ENCODE measurements around the gene IL37.

The IL37 gene

DNA sequence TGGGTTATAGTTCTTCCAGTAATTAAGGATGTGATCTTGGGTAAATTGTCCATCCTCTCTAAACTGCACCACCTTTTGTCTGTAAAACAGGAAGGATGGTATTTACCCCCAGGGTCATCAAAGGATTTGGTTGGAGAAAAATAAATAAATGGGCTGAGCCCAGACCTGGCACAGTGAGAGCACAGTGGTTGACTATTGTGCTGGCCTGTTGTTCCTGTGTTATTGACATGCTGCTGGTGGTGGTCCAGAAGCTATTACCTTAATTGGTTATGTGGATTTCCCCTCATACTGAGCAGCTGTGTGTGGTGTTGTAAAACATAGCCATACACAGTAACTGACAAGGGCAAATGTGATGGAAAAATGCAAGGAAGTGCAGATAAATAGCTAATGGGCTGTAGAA is 746 bp upstream of the IL37 start:
- Histone ChIP-seq H3K27me3 (ENCODE audit: control insufficient read depth in 1 of 2, insufficient read depth in 2 of 2, low read length in 2 of 2) (peaks cover 0 to 2% of the 10 kb centered on the region in 2 donors), H3K36me3 (ENCODE audit: control insufficient read depth in 2 of 2, insufficient read depth in 2 of 2, low read length in 2 of 2) (no peaks in the 10 kb centered on the region), H3K4me3 (ENCODE audit: low read length in 2 of 2) (no peak overlapping the region), H3K27ac (ENCODE audit: low read length) (no peak overlapping the region), H3K4me1 (ENCODE audit: control insufficient read depth, insufficient read depth, low read length) (no peaks in the 10 kb centered on the region), H3K9ac (ENCODE audit: low read length in 2 of 2) (no peak overlapping the region), H3K9me3 (ENCODE audit: control insufficient read depth in 2 of 2, low read length in 2 of 2) (no peaks in the 10 kb centered on the region)

DNA sequence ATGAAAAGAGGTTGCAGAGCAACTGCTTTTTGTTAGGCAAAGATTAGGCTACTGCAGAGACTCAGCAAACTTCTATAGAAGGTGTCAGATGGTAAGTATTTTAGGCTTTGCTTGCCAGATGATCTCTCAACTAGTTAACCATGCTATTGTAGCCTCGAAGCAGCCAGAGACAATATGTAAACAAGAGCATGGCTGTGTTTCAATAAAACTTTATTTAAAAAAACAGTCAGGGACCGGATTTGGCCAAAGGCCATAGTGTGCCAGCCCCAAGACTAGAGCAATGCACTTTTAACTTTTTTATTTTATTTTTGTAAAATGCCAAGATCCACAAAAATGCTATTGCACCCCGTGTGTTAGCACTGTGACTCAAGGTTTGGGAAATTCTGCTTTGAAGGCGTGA is 1.4 kb downstream of the IL37 start:
- Histone ChIP-seq H3K27ac (ENCODE audit: low read length) (no peak overlapping the region), H3K36me3 (ENCODE audit: control insufficient read depth in 2 of 2, insufficient read depth in 2 of 2, low read length in 2 of 2) (no peaks in the 10 kb centered on the region), H3K9ac (ENCODE audit: low read length in 2 of 2) (no peak overlapping the region), H3K4me3 (ENCODE audit: low read length in 2 of 2) (no peak overlapping the region), H3K4me1 (ENCODE audit: control insufficient read depth, insufficient read depth, low read length) (no peaks in the 10 kb centered on the region), H3K27me3 (ENCODE audit: control insufficient read depth in 1 of 2, insufficient read depth in 2 of 2, low read length in 2 of 2) (peaks cover 0 to 2% of the 10 kb centered on the region in 2 donors), H3K9me3 (ENCODE audit: control insufficient read depth in 2 of 2, low read length in 2 of 2) (no peaks in the 10 kb centered on the region)

GRCh38 chr2:112915300-112916144 is 4.6 kb downstream of the IL37 start:
- H3K27me3 ChIP-seq (ENCODE audit: control insufficient read depth in 1 of 2, insufficient read depth in 2 of 2, low read length in 2 of 2): no peaks in the 10 kb centered on the region
- H3K4me3 ChIP-seq (ENCODE audit: low read length in 2 of 2): no peak overlapping the region
- no peak overlapping the region for H3K9ac ChIP-seq (ENCODE audit: low read length in 2 of 2)
- H3K27ac ChIP-seq (ENCODE audit: low read length): no peak overlapping the region
- no peaks in the 10 kb centered on the region for H3K4me1 ChIP-seq (ENCODE audit: control insufficient read depth, insufficient read depth, low read length)
- H3K36me3 ChIP-seq (ENCODE audit: control insufficient read depth in 2 of 2, insufficient read depth in 2 of 2, low read length in 2 of 2): no peaks in the 10 kb centered on the region
- no peaks in the 10 kb centered on the region for H3K9me3 ChIP-seq (ENCODE audit: control insufficient read depth in 2 of 2, low read length in 2 of 2)

DNA sequence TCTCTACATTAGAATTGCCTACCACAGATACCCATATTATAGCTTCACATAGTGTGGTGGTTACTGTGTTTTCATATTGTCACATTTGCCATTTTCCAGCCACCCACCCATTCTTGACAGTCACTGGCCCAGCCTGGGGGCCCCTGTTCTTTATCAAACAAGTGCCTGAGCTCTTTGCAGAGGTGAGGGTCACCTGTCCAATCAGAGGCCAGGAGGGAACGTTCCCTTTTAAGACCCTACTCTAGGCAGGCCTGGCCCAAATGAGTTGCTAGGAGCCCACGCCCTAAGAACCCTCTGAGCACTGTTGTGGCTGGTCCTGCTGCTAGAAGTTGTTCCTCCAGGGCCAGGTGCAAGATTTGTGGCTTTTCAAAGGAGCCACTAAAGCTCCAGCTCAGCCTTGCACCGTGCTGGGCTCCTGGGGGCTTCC is 5.2 kb downstream of the IL37 start:
- Histone ChIP-seq H3K9me3 (ENCODE audit: control insufficient read depth in 2 of 2, low read length in 2 of 2) (no peaks in the 10 kb centered on the region), H3K4me3 (ENCODE audit: low read length in 2 of 2) (no peak overlapping the region), H3K9ac (ENCODE audit: low read length in 2 of 2) (no peak overlapping the region), H3K27ac (ENCODE audit: low read length) (no peak overlapping the region), H3K4me1 (ENCODE audit: control insufficient read depth, insufficient read depth, low read length) (no peaks in the 10 kb centered on the region), H3K27me3 (ENCODE audit: control insufficient read depth in 1 of 2, insufficient read depth in 2 of 2, low read length in 2 of 2) (no peaks in the 10 kb centered on the region), H3K36me3 (ENCODE audit: control insufficient read depth in 2 of 2, insufficient read depth in 2 of 2, low read length in 2 of 2) (no peaks in the 10 kb centered on the region)

DNA sequence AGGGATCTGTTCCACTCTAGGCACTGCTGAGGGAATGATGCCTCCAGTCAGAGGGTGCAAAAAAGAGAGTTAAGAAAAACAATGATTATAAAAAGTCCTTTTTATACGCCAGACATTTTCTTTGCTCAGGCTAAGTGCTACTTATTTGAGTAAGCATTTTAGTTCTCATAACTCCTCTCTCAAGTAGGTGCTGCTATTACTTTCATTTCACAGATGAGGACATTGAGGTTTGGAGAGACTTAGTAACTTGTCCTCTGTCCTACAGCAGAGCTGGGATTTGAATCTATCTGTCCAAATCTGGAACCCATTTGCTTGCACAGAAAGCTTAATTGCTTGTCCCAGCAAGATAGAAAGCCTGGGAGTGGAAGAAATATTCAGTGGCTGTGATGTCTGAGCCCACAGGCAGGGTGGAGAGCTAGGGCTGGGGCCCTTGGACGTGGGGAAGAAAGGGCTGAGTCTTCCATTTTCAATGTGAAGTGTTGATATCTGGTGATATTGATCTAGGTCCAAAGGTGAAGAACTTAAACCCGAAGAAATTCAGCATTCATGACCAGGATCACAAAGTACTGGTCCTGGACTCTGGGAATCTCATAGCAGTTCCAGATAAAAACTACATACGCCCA is 5.8 kb downstream of the IL37 start:
- no peak overlapping the region for H3K4me3 ChIP-seq (ENCODE audit: low read length in 2 of 2)
- no peaks in the 10 kb centered on the region for H3K27me3 ChIP-seq (ENCODE audit: control insufficient read depth in 1 of 2, insufficient read depth in 2 of 2, low read length in 2 of 2)
- no peak overlapping the region for H3K9ac ChIP-seq (ENCODE audit: low read length in 2 of 2)
- H3K27ac ChIP-seq (ENCODE audit: low read length): no peak overlapping the region
- H3K36me3 ChIP-seq (ENCODE audit: control insufficient read depth in 2 of 2, insufficient read depth in 2 of 2, low read length in 2 of 2): no peaks in the 10 kb centered on the region
- no peaks in the 10 kb centered on the region for H3K4me1 ChIP-seq (ENCODE audit: control insufficient read depth, insufficient read depth, low read length)
- no peaks in the 10 kb centered on the region for H3K9me3 ChIP-seq (ENCODE audit: control insufficient read depth in 2 of 2, low read length in 2 of 2)

GRCh38 chr2:112917856-112918255 is 6.9 kb downstream of the IL37 start:
- Histone ChIP-seq H3K27me3 (ENCODE audit: control insufficient read depth in 1 of 2, insufficient read depth in 2 of 2, low read length in 2 of 2) (no peaks in the 10 kb centered on the region), H3K4me3 (ENCODE audit: low read length in 2 of 2) (no peak overlapping the region), H3K9ac (ENCODE audit: low read length in 2 of 2) (no peak overlapping the region), H3K36me3 (ENCODE audit: control insufficient read depth in 2 of 2, insufficient read depth in 2 of 2, low read length in 2 of 2) (no peaks in the 10 kb centered on the region), H3K27ac (ENCODE audit: low read length) (no peak overlapping the region), H3K4me1 (ENCODE audit: control insufficient read depth, insufficient read depth, low read length) (no peaks in the 10 kb centered on the region), H3K9me3 (ENCODE audit: control insufficient read depth in 2 of 2, low read length in 2 of 2) (no peaks in the 10 kb centered on the region)

- H3K27ac ChIP-seq (ENCODE audit: low read length): no peak overlapping the region
- H3K9ac ChIP-seq (ENCODE audit: low read length in 2 of 2): no peak overlapping the region
- H3K36me3 ChIP-seq (ENCODE audit: control insufficient read depth in 2 of 2, insufficient read depth in 2 of 2, low read length in 2 of 2): no peaks in the 10 kb centered on the region
- no peak overlapping the region for H3K4me3 ChIP-seq (ENCODE audit: low read length in 2 of 2)
- no peaks in the 10 kb centered on the region for H3K4me1 ChIP-seq (ENCODE audit: control insufficient read depth, insufficient read depth, low read length)
- no peaks in the 10 kb centered on the region for H3K27me3 ChIP-seq (ENCODE audit: control insufficient read depth in 1 of 2, insufficient read depth in 2 of 2, low read length in 2 of 2)
- no peaks in the 10 kb centered on the region for H3K9me3 ChIP-seq (ENCODE audit: control insufficient read depth in 2 of 2, low read length in 2 of 2)
These were observed 7.3 kb downstream of the IL37 start for GRCh38 chr2:112918256-112918655.

DNA sequence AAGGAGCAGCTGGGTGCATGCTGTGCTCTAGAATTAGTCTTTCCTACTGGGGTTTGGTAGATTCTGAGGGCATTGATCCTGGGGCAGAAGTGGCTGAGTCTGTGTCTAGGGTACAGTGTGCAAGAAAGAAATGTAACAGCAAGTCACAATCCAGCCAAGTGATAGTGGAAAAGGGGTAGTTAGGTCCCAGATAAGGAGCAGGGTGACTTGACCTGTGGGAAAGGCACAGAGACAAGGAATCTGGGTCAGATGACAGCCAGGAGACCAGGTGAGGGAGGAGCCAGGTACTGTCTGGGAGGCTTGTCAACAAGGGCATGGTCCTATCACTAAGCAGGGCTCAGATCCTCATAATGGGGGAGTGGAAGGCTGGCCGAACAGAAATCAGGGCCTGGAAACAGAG is 8.1 kb downstream of the IL37 start:
- Histone ChIP-seq H3K9me3 (ENCODE audit: control insufficient read depth in 2 of 2, low read length in 2 of 2) (no peaks in the 10 kb centered on the region), H3K4me3 (ENCODE audit: low read length in 2 of 2) (no peak overlapping the region), H3K36me3 (ENCODE audit: control insufficient read depth in 2 of 2, insufficient read depth in 2 of 2, low read length in 2 of 2) (no peaks in the 10 kb centered on the region), H3K9ac (ENCODE audit: low read length in 2 of 2) (no peak overlapping the region), H3K27ac (ENCODE audit: low read length) (no peak overlapping the region), H3K4me1 (ENCODE audit: control insufficient read depth, insufficient read depth, low read length) (no peaks in the 10 kb centered on the region), H3K27me3 (ENCODE audit: control insufficient read depth in 1 of 2, insufficient read depth in 2 of 2, low read length in 2 of 2) (no peaks in the 10 kb centered on the region)

DNA sequence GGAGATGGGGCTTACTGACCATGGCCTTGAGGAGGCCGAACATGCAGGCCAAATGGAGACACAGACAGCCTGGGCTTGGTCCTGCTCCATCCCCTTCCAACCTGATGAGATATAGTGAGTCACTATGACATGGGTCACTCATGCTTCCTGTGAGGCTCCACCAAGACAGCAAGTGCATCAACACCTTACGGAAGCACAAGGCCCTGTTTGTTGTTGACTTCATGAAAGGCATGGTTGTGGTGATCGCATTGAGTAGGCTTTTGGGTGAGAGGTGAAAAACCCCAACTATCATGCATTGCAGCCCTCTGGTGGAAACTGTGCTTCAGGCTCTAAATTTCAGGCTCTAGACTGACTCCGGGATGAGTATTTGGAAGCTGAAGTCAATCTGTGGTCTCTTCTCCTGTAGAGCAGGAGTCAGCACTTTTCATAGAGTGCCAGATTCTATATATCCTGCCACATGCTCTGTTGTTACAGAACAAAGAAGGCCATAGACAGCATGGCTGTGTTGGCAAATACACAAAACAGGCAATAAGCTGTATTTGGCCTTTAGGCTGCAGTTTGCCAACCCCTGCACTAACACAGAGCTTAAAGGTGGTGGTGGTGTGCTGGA is 10.1 kb downstream of the IL37 start:
- Histone ChIP-seq H3K27ac (ENCODE audit: low read length) (no peak overlapping the region), H3K4me3 (ENCODE audit: low read length in 2 of 2) (no peak overlapping the region), H3K27me3 (ENCODE audit: control insufficient read depth in 1 of 2, insufficient read depth in 2 of 2, low read length in 2 of 2) (peaks cover 0 to 3% of the 10 kb centered on the region in 2 donors), H3K4me1 (ENCODE audit: control insufficient read depth, insufficient read depth, low read length) (no peaks in the 10 kb centered on the region), H3K36me3 (ENCODE audit: control insufficient read depth in 2 of 2, insufficient read depth in 2 of 2, low read length in 2 of 2) (no peaks in the 10 kb centered on the region), H3K9me3 (ENCODE audit: control insufficient read depth in 2 of 2, low read length in 2 of 2) (no peaks in the 10 kb centered on the region), H3K9ac (ENCODE audit: low read length in 2 of 2) (no peak overlapping the region)

DNA sequence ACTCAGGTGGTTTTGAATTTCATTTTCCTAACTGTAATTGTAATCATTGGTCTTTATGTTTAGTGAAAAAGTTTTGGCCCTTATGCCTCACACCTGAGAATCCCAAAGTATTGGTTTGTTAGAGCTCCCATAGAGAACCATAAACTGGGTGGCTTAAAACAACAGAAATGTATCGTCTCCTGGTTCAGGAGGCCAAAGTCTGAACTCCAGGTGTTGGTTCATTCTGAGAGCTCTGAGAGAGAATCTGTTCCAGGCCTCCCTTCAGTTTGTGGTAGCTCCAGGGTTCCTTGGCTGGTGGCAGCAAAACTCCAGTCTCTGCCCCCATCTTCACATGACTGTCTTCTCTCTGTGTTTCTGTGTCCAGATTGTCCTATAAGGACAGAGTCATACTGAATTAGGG is 11.0 kb downstream of the IL37 start:
- H3K9me3 ChIP-seq (ENCODE audit: control insufficient read depth in 2 of 2, low read length in 2 of 2): no peaks in the 10 kb centered on the region
- H3K4me1 ChIP-seq (ENCODE audit: control insufficient read depth, insufficient read depth, low read length): no peaks in the 10 kb centered on the region
- no peak overlapping the region for H3K9ac ChIP-seq (ENCODE audit: low read length in 2 of 2)
- H3K27me3 ChIP-seq (ENCODE audit: control insufficient read depth in 1 of 2, insufficient read depth in 2 of 2, low read length in 2 of 2): peaks cover 0 to 3% of the 10 kb centered on the region in 2 donors
- no peak overlapping the region for H3K4me3 ChIP-seq (ENCODE audit: low read length in 2 of 2)
- no peaks in the 10 kb centered on the region for H3K36me3 ChIP-seq (ENCODE audit: control insufficient read depth in 2 of 2, insufficient read depth in 2 of 2, low read length in 2 of 2)
- no peak overlapping the region for H3K27ac ChIP-seq (ENCODE audit: low read length)
